ENCODE measurements around the gene RRP12.
A peak's percentile ranks its signal among the peaks of the same experiment; 100 is the strongest.
"Not testable (repeated sequence)": the region's sequence is repeated elsewhere in the genome, so short reads cannot be mapped to it uniquely, and the experiment has no call there.

RRP12 gene

DNA sequence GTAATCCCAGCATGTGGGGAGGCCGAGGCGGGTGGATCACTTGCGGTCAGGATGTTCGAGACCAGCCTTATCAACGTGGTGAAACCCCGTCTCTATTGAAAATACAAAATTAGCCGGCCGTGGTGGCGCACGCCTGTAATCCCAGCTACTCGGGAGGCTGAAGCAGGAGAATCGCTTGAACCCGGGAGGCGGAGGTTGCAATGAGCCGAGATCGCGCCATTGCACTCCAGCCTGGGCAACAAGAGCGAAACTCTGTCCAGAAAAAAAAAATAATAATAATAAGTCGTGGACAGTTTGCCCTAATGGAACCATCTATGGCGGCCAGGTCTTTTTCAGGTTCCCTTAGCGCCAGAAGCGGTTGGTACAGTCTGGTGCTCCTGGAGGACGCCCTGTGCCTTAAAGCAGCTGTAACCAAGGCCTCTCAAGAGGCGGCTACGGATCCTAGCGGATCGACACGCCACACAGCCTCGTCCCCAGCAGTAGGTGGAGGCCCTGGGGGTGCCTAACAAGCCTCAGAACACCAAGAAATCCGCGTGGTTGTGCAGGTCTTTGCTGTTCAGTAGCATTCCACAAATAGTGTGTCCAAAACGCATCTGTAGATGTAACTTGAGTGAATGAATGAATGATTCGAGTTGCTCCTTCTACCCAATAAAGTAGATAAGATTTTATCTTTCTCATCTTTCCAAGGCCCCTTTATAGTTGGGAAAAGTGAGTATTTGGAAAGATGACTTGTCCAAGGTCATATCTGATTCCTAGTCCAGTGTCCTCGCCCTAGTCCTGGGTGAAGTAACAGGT lies 25.8 kb upstream of the RRP12 start:
- TF ChIP-seq ZNF274 (IDR thresholded peaks at IDR 0.05; ENCODE audit: low read depth, low read length): no peak
- peak overlapping the region; percentile 97 for H3K4me3 ChIP-seq (ENCODE audit: low read length)

DNA sequence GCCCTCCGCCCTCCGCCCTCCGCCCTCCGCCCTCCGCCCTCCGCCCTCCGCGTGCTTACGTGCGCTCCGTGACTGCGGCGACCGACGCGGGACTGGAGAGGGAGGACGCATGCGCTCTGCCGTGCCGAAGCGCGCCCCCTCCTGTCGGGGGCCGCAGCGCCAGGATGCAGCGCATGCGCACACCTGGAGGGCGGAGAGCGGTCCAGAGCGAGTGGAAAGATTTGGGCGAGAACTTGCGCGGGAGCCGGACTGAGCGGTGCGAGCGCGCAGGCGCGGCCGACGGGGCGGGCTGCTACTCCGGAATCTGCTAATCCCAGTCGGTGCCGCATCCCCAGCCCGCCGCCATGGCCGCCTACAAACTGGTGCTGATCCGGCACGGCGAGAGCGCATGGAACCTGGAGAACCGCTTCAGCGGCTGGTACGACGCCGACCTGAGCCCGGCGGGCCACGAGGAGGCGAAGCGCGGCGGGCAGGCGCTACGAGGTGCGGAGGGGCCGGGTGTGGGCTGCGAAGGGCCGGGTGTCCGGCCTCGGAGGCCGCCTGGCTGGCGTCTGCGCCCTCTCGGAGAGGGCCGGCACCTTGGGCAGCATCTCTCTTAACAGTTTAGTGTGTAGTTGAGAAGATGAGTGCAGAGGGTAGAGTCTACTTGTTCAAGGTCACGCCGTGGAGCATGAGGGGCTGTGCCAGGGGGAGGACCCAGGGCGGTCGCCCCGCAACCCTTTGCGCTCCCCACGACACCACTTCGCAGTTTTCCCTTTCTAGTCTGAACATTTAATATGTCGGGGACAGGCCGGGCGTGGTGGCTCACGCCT lies 25.0 kb upstream of the RRP12 start, which contains the start of gene PGAM1:
TSS of gene PGAM1 (plus strand) at position 228 of the 812 bp plus-strand sequence. CDS start at position 345, 117 bp downstream.
- TF ChIP-seq ZNF274 (IDR thresholded peaks at IDR 0.05; ENCODE audit: low read depth, low read length): no peak

DNA sequence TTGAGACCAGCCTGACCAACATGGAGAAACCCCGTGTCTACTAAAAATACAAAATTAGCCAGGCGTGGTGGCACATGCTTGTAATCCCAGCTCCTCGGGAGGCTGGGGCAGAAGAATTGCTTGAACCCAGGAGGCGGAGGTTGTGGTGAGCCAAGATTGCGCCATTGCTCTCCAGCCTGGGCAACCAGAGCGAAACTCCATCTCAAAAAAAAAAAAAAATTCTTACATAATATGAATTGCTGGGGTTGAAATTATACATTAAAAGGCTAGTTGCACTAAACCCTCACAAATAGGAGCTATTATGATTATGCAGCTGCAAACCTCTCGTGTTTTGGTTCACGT lies 22.6 kb upstream of the RRP12 start:
- not testable (repeated sequence) for H3K4me3 ChIP-seq (ENCODE audit: low read length)

More for the DNA sequence above, 25.0 kb upstream of the RRP12 start, which contains the start of gene PGAM1:
- peak within 1 kb of the TSS; percentile 97 for H3K4me3 ChIP-seq (ENCODE audit: low read length)

DNA sequence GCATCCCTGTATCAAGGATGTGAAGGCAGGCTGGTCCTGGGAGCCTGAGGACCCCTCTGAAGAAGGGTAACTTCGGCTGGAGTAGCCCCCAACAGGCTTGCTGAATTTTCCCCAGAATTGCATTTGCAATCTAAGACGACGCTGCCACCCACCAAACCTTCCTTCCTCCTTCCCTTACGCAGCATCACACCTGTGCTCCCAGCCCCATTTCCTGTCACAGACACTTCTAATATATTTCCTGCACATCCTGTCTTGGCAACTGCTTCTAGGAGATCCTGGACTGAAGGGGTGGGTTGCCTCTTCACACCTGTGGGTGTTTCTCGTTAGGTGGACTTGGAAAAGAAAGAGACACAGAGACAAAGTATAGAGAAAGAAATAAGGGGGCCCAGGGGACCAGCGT lies 15.4 kb upstream of the RRP12 start:
- H3K4me3 ChIP-seq (ENCODE audit: low read length): no peak overlapping the region
- no peak for TF ChIP-seq ZNF274 (IDR thresholded peaks at IDR 0.05; ENCODE audit: low read depth, low read length)

DNA sequence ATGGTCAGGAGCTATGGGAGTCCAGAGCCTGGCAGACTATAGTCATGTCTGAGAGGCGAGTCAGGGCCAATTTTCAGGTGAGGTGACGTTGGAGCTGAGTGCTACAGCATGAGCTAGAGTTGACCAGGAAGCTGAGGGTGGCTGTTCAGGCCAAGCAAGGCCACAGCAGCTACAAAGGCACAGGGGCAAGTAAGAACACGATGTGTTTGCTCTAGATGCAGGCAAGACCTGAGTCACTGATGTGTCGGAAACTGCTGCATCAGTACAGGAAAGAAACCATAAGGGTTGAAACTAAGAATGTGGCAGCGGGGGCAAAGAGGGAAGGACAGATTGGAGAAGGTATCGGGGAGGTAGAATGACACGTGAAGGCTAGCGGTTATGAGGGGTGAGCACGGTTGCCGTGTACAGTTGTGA lies 11.8 kb upstream of the RRP12 start:
- no peak overlapping the region for H3K4me3 ChIP-seq (ENCODE audit: low read length)
- no peak for TF ChIP-seq ZNF274 (IDR thresholded peaks at IDR 0.05; ENCODE audit: low read depth, low read length)

DNA sequence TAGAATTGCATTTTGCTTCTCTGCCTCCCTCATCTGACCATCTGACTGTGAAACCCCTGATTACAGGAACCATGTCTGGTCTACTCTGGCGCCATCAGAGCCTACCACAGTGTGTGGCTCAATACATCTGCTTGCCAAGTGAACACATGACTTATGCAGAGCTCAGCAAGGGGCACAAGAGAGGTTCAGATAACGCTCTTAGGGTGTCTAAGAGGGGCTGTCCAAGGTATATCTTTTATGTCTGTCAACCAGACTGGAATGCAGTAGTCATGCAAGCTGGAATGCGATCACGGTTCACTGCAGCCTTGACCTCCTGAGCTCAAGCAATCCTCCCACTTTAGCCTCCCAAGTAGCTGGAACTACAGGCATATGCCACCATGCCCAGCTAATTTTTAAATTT lies 10.3 kb upstream of the RRP12 start:
- TF ChIP-seq ZNF274 (IDR thresholded peaks at IDR 0.05; ENCODE audit: low read depth, low read length): no peak
- H3K4me3 ChIP-seq (ENCODE audit: low read length): no peak overlapping the region

DNA sequence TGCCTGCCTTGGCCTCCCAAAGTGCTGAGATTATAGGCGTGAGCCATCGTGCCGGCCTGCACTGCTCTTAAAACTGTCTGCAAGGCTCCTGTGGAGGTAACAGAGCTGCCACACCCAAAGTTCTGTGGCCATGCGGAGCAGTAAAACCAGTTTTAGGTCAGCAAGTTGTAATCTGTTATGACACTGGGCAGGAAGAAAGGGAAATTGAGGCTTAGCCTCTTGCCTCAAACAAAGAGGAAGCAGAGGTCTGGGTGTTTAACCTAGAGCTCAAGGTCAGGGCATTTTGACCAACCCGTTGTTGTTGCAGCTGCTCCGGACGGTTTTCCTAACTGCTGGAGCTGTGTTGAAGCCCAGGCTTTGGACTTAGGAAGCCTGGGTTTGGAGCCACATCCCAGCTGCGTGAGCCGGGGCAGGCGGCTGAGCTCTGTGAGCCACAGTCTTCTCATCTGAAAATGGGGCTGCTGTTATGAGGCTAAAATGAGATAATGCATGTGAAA lies 7.4 kb upstream of the RRP12 start:
- no peak overlapping the region for H3K4me3 ChIP-seq (ENCODE audit: low read length)
- TF ChIP-seq ZNF274 (IDR thresholded peaks at IDR 0.05; ENCODE audit: low read depth, low read length): no peak

DNA sequence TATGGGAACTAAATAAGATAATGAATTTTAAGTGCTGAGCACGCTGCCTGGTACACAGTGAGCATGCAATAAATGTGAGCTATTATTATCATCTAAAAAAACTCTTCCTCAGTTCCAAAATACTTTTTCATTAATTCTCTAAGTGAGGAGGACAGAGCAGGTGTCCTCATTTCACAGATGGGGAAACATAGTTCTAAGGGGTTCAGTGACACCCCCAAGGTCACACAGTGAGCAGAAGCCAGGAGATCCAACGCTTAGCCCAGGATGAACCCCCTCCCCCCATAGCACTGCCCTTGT lies 6.8 kb upstream of the RRP12 start:
- no peak for TF ChIP-seq ZNF274 (IDR thresholded peaks at IDR 0.05; ENCODE audit: low read depth, low read length)
- H3K4me3 ChIP-seq (ENCODE audit: low read length): no peak overlapping the region

DNA sequence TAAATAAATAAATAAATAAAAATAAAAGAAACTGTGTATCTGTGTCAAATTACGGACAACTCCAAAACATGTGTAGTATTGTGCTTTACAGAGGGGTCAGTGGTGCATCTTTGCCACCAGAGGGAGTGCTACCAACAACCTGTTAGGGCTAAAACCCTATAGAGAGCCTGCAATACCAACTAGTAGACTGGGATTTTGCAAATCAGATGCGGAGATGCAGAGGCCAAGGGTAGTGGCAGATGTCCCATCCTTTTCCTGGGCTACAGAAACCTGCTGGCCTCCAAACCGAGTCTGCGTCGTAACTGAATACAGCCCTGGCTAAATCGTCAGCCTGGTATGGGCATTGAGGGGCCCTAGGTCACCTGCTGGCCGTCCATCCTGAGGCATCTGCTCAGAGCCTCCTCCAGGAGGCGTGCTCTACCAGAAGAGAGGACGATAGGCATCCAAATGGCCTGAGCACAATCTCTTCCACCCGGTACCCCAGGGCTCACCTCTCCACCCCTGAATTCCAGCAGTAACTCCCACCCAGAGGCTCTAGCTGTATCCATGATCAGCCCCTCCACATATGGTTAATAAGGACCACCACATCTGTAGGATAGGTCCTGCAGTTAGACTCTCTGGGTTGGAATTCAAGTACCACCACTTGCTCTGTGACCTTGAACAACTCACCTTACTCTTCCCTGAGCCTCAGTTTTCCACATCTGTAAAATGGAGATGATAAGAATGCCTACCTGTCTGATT lies 6.2 kb upstream of the RRP12 start:
- TF ChIP-seq ZNF274 (IDR thresholded peaks at IDR 0.05; ENCODE audit: low read depth, low read length): no peak
- no peak overlapping the region for H3K4me3 ChIP-seq (ENCODE audit: low read length)

DNA sequence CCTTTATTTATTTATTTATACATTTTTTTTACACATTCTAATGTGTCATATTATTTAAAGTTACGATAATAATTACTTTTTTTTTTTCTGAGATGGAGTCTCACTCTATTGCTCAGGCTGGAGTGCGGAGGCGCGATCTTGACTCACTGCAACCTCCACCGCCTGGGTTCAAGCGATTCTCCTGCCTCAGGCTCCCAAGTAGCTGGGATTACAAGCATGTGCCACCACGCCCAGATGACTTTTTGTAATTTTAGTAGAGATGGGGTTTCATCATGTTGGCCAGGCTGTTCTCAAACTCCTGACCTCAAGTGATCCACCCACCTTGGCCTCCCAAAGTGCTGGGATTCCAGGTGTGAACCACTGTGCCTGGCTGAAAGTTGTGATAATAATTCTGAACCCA lies 5.3 kb upstream of the RRP12 start:
- not testable (repeated sequence) for H3K4me3 ChIP-seq (ENCODE audit: low read length)

DNA sequence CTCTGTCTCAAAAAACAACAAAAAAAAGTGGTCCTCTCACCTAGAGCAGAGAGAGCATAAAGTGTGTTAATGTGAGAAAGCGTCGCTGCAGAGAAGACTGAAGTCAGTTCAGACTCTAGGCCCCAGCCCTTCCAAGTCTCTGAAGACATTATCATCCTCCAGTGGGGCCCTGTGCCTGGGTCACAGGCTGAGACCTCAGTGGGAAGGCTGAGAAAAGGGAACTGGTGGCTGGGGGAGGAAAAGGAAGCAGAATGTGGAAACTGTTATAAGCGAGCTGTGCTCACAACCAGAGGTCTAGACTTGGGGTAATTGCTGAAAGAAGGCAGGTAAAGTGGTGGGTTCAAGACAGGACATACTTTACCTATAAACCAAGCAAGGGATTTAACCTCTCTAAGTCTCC lies 4.9 kb upstream of the RRP12 start:
- TF ChIP-seq ZNF274 (IDR thresholded peaks at IDR 0.05; ENCODE audit: low read depth, low read length): no peak

DNA sequence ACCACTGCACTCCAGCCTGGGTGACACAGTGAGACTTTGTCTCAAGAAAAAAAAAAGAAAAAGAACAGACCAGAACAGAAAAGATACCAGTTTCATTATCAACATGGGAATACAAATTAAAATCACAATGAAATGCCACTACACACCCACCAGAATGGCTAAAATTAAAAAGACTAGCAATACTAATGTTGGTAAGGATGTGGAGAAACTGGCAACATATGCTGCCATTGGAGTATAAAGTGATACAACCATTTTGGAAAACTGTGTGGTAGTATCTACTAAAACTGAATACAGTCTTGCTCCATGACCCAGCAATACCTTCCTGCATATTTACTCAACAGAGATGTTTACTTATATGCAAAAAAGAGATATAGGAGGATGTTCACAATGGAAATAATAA lies 2.9 kb upstream of the RRP12 start:
- TF ChIP-seq ZNF274 (IDR thresholded peaks at IDR 0.05; ENCODE audit: low read depth, low read length): no peak
- no peak overlapping the region for H3K4me3 ChIP-seq (ENCODE audit: low read length)

More for the DNA sequence above, 4.9 kb upstream of the RRP12 start:
- H3K4me3 ChIP-seq (ENCODE audit: low read length): no peak overlapping the region

DNA sequence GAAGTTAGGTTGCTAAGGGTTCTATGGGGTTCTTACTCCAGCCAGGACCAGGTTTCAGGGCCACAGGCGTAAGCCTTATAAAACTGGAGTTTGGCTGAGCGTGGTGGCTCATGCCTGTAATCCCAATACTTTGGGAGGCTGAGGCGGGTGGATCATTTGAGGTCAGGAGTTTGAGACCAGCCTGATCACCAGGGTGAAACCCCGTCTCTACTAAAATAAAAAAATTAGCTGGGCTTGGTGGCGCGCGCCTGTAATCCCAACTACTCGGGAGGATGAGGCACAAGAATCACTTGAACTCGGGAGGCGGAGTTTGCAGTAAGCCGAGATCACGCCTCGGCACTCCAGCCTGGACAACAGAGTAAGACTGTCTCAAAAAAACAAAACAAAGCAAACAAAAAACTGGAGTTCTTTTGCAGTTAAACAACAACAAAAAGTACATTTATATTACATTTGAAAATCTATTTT lies 347 bp upstream of the RRP12 start:
- TF ChIP-seq ZNF274 (IDR thresholded peaks at IDR 0.05; ENCODE audit: low read depth, low read length): no peak
- H3K4me3 ChIP-seq (ENCODE audit: low read length): no peak overlapping the region; the same call in 1 of the 2 replicates

DNA sequence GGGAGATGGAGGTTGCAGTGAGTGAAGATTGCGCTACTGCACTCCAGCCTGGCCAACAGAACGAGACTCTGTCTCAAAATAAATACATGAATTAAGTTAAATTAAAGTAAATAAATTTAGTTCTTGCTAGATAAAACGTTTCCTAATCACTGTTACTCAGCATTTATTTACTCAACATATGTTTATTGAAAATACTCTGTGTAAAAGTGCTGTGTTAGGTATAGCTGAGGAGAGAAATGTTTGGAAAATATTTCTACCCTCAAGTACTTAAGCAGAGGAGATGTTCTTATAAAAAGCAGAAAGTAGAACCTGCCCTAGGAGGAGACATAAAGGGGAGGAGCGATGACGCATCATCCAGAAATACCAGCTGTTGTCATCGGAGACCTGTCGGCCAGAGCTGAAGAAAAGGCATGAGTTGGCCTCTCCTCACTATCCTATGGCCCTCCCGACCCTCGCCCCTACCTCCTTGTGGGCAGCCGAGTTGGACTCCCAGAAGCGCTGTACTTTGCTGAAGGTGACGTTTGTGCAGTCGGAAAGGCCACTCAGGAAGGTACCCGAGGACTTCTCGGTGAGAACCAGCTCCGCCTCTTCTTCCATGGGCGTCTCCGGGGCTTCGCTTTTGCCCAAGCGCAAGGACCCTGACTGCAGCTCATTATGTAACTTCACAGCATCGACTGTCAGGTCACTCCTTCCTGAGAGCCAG lies 1.1 kb downstream of the RRP12 start:
- no peak for TF ChIP-seq ZNF274 (IDR thresholded peaks at IDR 0.05; ENCODE audit: low read depth, low read length)
- H3K4me3 ChIP-seq (ENCODE audit: low read length): peak overlapping the region; percentile 75
